OCI-LY1 (cell line): ENCODE measurements around the gene DCST1.

Experiments
- H2AFZ ChIP-seq: fragments of 200-600 bp; sonication (generic), shearing (Covaris generic); 2 replicates; pipeline ENCODE4 v1.6.0; 2014; ENCODE audit warnings: antibody characterized with exemption, mild to moderate bottlenecking, low read length
- H3F3A ChIP-seq: fragments of 200-600 bp; sonication (generic), shearing (Covaris generic); 2 replicates; pipeline ENCODE4 v1.6.0; 2014; ENCODE audit warnings: mild to moderate bottlenecking, antibody characterized with exemption, low read length, moderate library complexity; ENCODE audit not compliant: insufficient read depth
- H3K27ac ChIP-seq: fragments of 200-600 bp; sonication (generic); 2 replicates; pipeline ENCODE4 v1.5.1; 2014; ENCODE audit warnings: low read length, mixed run types, mild to moderate bottlenecking, low read depth; ENCODE audit not compliant: poor library complexity, severe bottlenecking
- H3K27me3 ChIP-seq: fragments of 200-600 bp; sonication (generic); 2 replicates; pipeline ENCODE4 v1.6.0; 2014; ENCODE audit warnings: antibody characterized with exemption, mild to moderate bottlenecking, low read length, moderate library complexity; ENCODE audit not compliant: insufficient read depth
- H3K36me3 ChIP-seq: fragments of 200-600 bp; sonication (generic); 2 replicates; pipeline ENCODE4 v1.6.1; 2014; ENCODE audit warnings: mild to moderate bottlenecking, antibody characterized with exemption, low read length, moderate library complexity, mixed read lengths; ENCODE audit not compliant: insufficient read depth
- H3K4me1 ChIP-seq: fragments of 200-600 bp; sonication (generic); 2 replicates; pipeline ENCODE4 v1.5.1; 2014; ENCODE audit warnings: mild to moderate bottlenecking, low read length, moderate library complexity; ENCODE audit not compliant: insufficient read depth, severe bottlenecking
- H3K4me2 ChIP-seq: fragments of 200-600 bp; sonication (generic), shearing (Covaris generic); 2 replicates; pipeline ENCODE4 v1.6.1; 2014; ENCODE audit warnings: low read length
- H3K4me3 ChIP-seq: fragments of 200-600 bp; sonication (generic); 2 replicates; pipeline ENCODE4 v1.5.1; 2014; ENCODE audit warnings: low read length, low read depth, mild to moderate bottlenecking, mixed read lengths; ENCODE audit not compliant: poor library complexity, severe bottlenecking
- H3K79me2 ChIP-seq: fragments of 200-600 bp; shearing (Covaris generic); 2 replicates; pipeline ENCODE4 v1.6.1; 2016; ENCODE audit warnings: mixed run types, low read length, mixed read lengths; ENCODE audit not compliant: insufficient read depth
- H3K9ac ChIP-seq: fragments of 200-600 bp; sonication (generic), shearing (Covaris generic); 2 replicates; pipeline ENCODE4 v1.6.1; 2014; ENCODE audit warnings: mild to moderate bottlenecking, low read length, mixed read lengths
- H3K9me2 ChIP-seq: fragments of 200-600 bp; sonication (generic), shearing (Covaris generic); 2 replicates; pipeline ENCODE4 v1.6.1; 2014; ENCODE audit warnings: low read depth, mild to moderate bottlenecking, low read length, mixed read lengths
- H3K9me3 ChIP-seq: fragments of 200-600 bp; shearing (Covaris generic); 2 replicates; pipeline ENCODE4 v1.6.1; 2014; ENCODE audit warnings: low read length, mixed read lengths
- H4K20me1 ChIP-seq: fragments of 200-600 bp; sonication (generic), shearing (Covaris generic); 2 replicates; pipeline ENCODE4 v1.6.0; 2016; ENCODE audit warnings: mild to moderate bottlenecking, low read length; ENCODE audit not compliant: insufficient read depth
- EZH2 ChIP-seq: fragments of 200-600 bp; sonication (generic), shearing (Covaris generic); IDR thresholded peaks from 2 replicates; pipeline ENCODE4 v1.8.0; 2017; ENCODE audit warnings: borderline replicate concordance, mixed run types, mild to moderate bottlenecking, antibody characterized with exemption, low read length, moderate library complexity, mixed read lengths
- TF ChIP-seq, protein P1 (sequence below): fragments of 200-600 bp; sonication (generic), shearing (Covaris generic); IDR thresholded peaks from 2 replicates; pipeline ENCODE4 v1.5.1; 2017; ENCODE audit warnings: mild to moderate bottlenecking, antibody characterized with exemption, low read length, moderate library complexity, mixed read lengths

Gene DCST1

DNA sequence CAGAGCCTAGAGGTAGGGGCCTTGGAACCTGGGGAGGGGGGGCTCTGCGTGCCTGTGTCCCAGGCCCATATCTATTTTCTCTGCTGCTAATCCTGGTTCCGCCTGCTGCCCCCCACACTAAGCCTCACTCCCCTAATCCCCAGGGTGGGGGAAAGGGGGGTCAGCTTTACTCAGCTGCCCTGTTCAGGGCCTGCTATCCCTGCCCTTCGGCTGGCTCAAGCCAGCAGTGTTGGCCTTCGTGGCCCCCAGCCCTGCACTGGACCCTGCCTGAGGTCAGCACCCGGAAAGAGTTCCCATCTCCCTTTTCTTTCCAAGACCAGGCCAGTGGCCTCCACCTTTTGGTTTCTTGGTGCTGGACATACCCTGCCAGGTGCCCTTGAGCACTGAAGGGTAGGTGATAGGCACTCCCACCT lies 22.6 kb upstream of the DCST1 start:
- no peak overlapping the region for H3K4me3 ChIP-seq
- no peaks in the 10 kb centered on the region for H3K36me3 ChIP-seq
- no peak for TF ChIP-seq EZH2
- TF ChIP-seq, protein P1, sequence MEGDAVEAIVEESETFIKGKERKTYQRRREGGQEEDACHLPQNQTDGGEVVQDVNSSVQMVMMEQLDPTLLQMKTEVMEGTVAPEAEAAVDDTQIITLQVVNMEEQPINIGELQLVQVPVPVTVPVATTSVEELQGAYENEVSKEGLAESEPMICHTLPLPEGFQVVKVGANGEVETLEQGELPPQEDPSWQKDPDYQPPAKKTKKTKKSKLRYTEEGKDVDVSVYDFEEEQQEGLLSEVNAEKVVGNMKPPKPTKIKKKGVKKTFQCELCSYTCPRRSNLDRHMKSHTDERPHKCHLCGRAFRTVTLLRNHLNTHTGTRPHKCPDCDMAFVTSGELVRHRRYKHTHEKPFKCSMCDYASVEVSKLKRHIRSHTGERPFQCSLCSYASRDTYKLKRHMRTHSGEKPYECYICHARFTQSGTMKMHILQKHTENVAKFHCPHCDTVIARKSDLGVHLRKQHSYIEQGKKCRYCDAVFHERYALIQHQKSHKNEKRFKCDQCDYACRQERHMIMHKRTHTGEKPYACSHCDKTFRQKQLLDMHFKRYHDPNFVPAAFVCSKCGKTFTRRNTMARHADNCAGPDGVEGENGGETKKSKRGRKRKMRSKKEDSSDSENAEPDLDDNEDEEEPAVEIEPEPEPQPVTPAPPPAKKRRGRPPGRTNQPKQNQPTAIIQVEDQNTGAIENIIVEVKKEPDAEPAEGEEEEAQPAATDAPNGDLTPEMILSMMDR = no peak
- H3K4me2 ChIP-seq = no peak overlapping the region
- no peaks in the 10 kb centered on the region for H3K9me2 ChIP-seq
- no peaks in the 10 kb centered on the region for H3K27me3 ChIP-seq
- peaks cover 6% of the 10 kb centered on the region for H3K4me1 ChIP-seq
- H4K20me1 ChIP-seq = no peaks in the 10 kb centered on the region
- H3K27ac ChIP-seq = no peak overlapping the region
- peaks cover 4% of the 10 kb centered on the region; the same call in 1 of the 2 replicates for H3F3A ChIP-seq
- no peak overlapping the region for H2AFZ ChIP-seq
- no peaks in the 10 kb centered on the region for H3K79me2 ChIP-seq
- H3K9me3 ChIP-seq = no peaks in the 10 kb centered on the region
- H3K9ac ChIP-seq = no peak overlapping the region

DNA sequence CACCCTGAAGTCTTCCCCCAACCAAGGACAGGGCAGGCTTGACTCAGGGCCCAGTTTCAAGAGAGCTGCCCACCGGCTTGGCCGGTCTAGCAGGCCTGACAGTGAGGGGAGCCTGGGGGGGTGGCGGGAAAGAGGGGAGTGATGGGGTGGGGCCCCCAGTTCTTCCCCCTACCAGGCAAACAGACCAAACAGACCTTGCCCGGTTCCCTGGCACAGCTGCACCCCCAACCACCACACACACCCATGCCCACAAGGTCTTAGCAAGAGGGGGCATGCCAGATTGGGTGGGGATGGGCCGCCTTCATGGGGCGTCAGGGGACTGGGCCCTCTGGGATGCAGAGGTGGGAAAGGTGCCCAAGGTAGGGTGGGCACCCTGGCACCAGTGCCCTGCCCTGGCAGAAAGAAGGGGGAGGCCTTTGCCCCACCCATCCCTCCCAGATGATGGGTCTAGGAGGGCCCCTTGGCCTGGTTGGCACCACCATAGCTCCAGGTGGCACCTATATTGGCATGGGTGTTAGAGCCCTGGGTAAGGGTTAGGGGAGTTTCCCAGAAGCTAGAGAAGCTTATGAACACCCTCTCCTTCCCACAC lies 22.1 kb upstream of the DCST1 start:
- TF ChIP-seq, protein P1 = no peak
- TF ChIP-seq EZH2 = no peak
- no peaks in the 10 kb centered on the region for H3K27me3 ChIP-seq
- H3F3A ChIP-seq = no peaks in the 10 kb centered on the region
- no peaks in the 10 kb centered on the region for H3K9me2 ChIP-seq
- H3K9me3 ChIP-seq = no peaks in the 10 kb centered on the region
- H3K27ac ChIP-seq = no peak overlapping the region
- no peak overlapping the region for H3K4me3 ChIP-seq
- peaks cover 4% of the 10 kb centered on the region for H3K4me1 ChIP-seq
- H3K9ac ChIP-seq = no peak overlapping the region
- H3K79me2 ChIP-seq = no peaks in the 10 kb centered on the region
- H2AFZ ChIP-seq = no peak overlapping the region
- no peak overlapping the region for H3K4me2 ChIP-seq
- no peaks in the 10 kb centered on the region for H4K20me1 ChIP-seq
- H3K36me3 ChIP-seq = peaks cover 1% of the 10 kb centered on the region

GRCh38 chr1:155012026-155012546 lies 21.5 kb upstream of the DCST1 start:
- Histone ChIP-seq H3K27me3 (no peaks in the 10 kb centered on the region), H3K36me3 (peaks cover 4% of the 10 kb centered on the region), H3K9ac (no peak overlapping the region), H3K4me3 (no peak overlapping the region), H2AFZ (no peak overlapping the region), H3K79me2 (no peaks in the 10 kb centered on the region), H3K4me1 (peaks cover 9% of the 10 kb centered on the region), H3K9me3 (no peaks in the 10 kb centered on the region), H3F3A (no peaks in the 10 kb centered on the region), H4K20me1 (no peaks in the 10 kb centered on the region), H3K4me2 (no peak overlapping the region), H3K9me2 (no peaks in the 10 kb centered on the region), H3K27ac (no peak overlapping the region)
- TF ChIP-seq, protein P1 = no peak
- no peak for TF ChIP-seq EZH2
